ENCODE data around the gene HLCS. TPM values are rescaled to one million over a fixed set of nuclear protein-coding genes. Genes with fewer than 3 reads are reported as not detected.

The HLCS gene
- total and polyA plus RNA-seq, 2 of the 8 experiments (the other 6 are each of a cell fraction or from before 2014, with no cell fraction given) = 4.7 to 12.2 TPM

- no peak overlapping the region for H2AFZ ChIP-seq (ENCODE audit: low read length)
These were observed 119.8 kb downstream of the HLCS start for GRCh38 chr21:36846631-36847030.

More at GRCh38 chr21:36846631-36847030, 119.8 kb downstream of the HLCS start:
- Histone ChIP-seq H3K4me1 (replicated peaks in 1 of 4; ENCODE audit: control insufficient read depth in 3 of 4, insufficient read depth in 4 of 4, low read length in 3 of 4) (no peaks in the 10 kb centered on the region; a peak in 1 of 7 replicates), H3K23ac (ENCODE audit: insufficient read length) (no peak overlapping the region), H3K9ac (replicated peaks in 1 of 4; ENCODE audit: extremely low read depth in 1 of 4, low read depth in 3 of 4, low read length in 3 of 4) (no peak overlapping the region), H3K18ac (ENCODE audit: extremely low read depth, low read length) (no peak overlapping the region), H2BK5ac (ENCODE audit: low read depth, low read length) (no peak overlapping the region), H2BK120ac (replicated peaks; ENCODE audit: low read depth, low read length) (no peak overlapping the region), H3K4me2 (ENCODE audit: insufficient read depth in 1 of 2, low read depth in 2 of 2, low read length in 2 of 2) (no peak overlapping the region), H3K23me2 (ENCODE audit: low read depth, low read length) (no peaks in the 10 kb centered on the region), H4K20me1 (replicated peaks in 1 of 2; ENCODE audit: control insufficient read depth in 1 of 2, insufficient read depth in 2 of 2, low read length in 2 of 2) (no peaks in the 10 kb centered on the region), H3K27ac (ENCODE audit: low read depth, low read length) (no peak overlapping the region), H4K91ac (replicated peaks; ENCODE audit: insufficient read length, low read length) (no peak overlapping the region), H3K79me1 (ENCODE audit: low read depth, low read length) (no peaks in the 10 kb centered on the region), H3K9me3 (ENCODE audit: insufficient read depth in 2 of 2, low read depth in 1 of 2, low read length in 1 of 2) (no peaks in the 10 kb centered on the region), H2AK5ac (ENCODE audit: low read depth, low read length) (no peak overlapping the region), H3K4me3 (ENCODE audit: extremely low read depth in 1 of 4, insufficient read depth in 2 of 4, low read depth in 3 of 4, low read length in 4 of 4) (no peak overlapping the region), H4K8ac (ENCODE audit: extremely low read depth, insufficient read depth, low read length) (no peak overlapping the region), H3K79me2 (ENCODE audit: control insufficient read depth in 1 of 2, insufficient read depth in 2 of 2, low read length in 2 of 2) (no peaks in the 10 kb centered on the region), H4K5ac (ENCODE audit: insufficient read length, low read depth, low read length) (no peak overlapping the region), H3K36me3 (ENCODE audit: control insufficient read depth in 2 of 4, insufficient read depth in 4 of 4, low read length in 3 of 4) (no peaks in the 10 kb centered on the region), H3K4ac (replicated peaks; ENCODE audit: insufficient read length, low read depth, low read length) (no peak overlapping the region), H2BK12ac (ENCODE audit: low read depth, low read length) (no peak overlapping the region), H3K14ac (ENCODE audit: insufficient read length) (no peak overlapping the region), H3K56ac (replicated peaks; ENCODE audit: insufficient read length, low read depth, low read length) (no peak overlapping the region), H3K27me3 (replicated peaks in 1 of 4; ENCODE audit: control insufficient read depth in 3 of 4, extremely low read depth in 1 of 4, insufficient read depth in 3 of 4, low read length in 3 of 4) (no peaks in the 10 kb centered on the region; a peak in 1 of 7 replicates), H2BK15ac (ENCODE audit: low read length) (no peak overlapping the region), H2BK20ac (ENCODE audit: low read length) (no peak overlapping the region)
- FAIRE-seq (no peak), DNase-seq (ENCODE audit: low read depth in 1 of 2, low spot score in 2 of 2) (no peak)
- CTCF ChIA-PET (ENCODE audit: partially characterized antibody) = interaction anchor here (1.8 to 2.3 kb wide), 3 partner anchors 9 to 92 kb away, joined by 5 to 16 read pairs (median 6); no protein-coding TSS in a partner anchor
- TF ChIP-seq SP4 (IDR thresholded peaks at IDR 0.05; ENCODE audit: low read length) = no peak
- POLR2A ChIA-PET (ENCODE audit: partially characterized antibody) = interaction anchor here (0.6 kb wide), 1 partner anchor 19 kb away, joined by 3 read pairs; no protein-coding TSS in a partner anchor
- 92% methylated on average over 4 of the region's 4 CpGs; no CpG with 5 or more reads in 1 of the 2 experiments for WGBS, 2 experiments (ENCODE audit: extremely low coverage in 1 of 2, insufficient coverage in 1 of 2, insufficient read length in 1 of 2, insufficient replicate concordance in 2 of 2, low coverage in 1 of 2, low lambda C conversion rate in 2 of 2, missing lambda C conversion rate in 1 of 2)

All from H1 (cell line).